Measurements from ENCODE around the gene GTF2F2.
"Not testable (repeated sequence)": the region's sequence is repeated elsewhere in the genome, so short reads cannot be mapped to it uniquely, and the experiment has no call there.

GTF2F2 gene

DNA sequence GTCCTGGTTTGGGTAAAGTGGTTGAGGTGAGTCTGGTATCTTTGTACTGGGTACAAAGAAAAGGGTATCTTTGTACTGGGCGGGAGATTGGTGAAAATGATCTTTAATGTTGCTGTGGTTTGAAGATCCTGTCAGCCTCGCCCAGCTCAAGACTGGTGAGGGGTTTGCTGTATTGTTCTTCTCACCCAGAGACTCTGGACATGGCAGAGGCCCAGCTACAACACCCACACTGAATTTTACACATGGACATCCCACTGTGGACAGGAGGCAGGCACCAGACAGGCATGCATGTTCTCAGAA is 177.8 kb downstream of the GTF2F2 start:
- in situ Hi-C loops (cut with HindIII; ENCODE audit: low sequenced_read_pairs) = no loop called here
- no peak for DNase-seq (ENCODE audit: low read depth, low spot score)
- TF ChIP-seq, protein P1, sequence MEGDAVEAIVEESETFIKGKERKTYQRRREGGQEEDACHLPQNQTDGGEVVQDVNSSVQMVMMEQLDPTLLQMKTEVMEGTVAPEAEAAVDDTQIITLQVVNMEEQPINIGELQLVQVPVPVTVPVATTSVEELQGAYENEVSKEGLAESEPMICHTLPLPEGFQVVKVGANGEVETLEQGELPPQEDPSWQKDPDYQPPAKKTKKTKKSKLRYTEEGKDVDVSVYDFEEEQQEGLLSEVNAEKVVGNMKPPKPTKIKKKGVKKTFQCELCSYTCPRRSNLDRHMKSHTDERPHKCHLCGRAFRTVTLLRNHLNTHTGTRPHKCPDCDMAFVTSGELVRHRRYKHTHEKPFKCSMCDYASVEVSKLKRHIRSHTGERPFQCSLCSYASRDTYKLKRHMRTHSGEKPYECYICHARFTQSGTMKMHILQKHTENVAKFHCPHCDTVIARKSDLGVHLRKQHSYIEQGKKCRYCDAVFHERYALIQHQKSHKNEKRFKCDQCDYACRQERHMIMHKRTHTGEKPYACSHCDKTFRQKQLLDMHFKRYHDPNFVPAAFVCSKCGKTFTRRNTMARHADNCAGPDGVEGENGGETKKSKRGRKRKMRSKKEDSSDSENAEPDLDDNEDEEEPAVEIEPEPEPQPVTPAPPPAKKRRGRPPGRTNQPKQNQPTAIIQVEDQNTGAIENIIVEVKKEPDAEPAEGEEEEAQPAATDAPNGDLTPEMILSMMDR (IDR thresholded peaks at IDR 0.05; ENCODE audit: low read depth, low read length) = no peak
- no peak overlapping the region for H3K4me3 ChIP-seq (ENCODE audit: low read depth, low read length)

DNA sequence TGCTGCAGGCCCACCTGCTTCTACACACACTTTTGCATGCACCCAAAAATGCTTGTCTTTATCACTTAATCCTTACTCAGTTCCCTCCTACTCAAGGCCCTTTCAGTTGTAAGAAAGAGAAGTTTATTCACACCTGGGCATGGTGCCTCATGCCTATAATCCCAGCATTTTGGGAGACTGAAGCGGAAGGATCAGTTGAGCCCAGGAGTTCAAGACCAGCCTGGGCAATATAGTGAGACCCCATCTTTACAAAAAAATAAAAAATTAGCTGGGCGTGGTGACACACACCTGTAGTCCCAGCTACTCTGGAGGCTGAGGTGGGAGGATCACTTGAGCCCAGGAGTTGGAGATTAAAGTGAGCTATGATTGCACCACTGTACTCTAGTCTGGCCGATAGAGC is 178.2 kb downstream of the GTF2F2 start:
- in situ Hi-C loops (cut with HindIII; ENCODE audit: low sequenced_read_pairs) = not testable (repeated sequence)

DNA sequence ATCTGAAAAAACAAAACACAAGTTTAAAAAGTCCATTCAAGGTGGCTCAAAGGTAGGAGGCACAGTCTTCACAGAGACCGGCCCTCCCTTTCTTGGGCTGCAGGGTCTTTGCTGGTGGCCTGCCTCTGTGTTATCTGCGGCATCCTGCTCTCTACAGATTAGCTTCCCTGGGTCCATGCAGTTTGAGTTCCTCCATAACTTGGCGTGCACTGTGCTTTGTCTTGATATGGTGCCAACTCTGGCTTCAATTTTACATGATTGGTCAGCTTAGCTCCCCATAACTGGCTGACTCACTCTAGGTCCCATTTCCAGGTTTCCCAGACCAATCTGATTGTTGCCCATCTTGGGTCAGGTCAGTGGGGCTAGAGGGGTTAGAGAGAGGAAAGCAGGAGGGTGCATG is 178.9 kb downstream of the GTF2F2 start:
- peak; percentile 30 for DNase-seq (ENCODE audit: low read depth, low spot score)
- H3K4me3 ChIP-seq (ENCODE audit: low read depth, low read length) = no peak overlapping the region
- in situ Hi-C loops (cut with HindIII; ENCODE audit: low sequenced_read_pairs) = no loop called here
- TF ChIP-seq, protein P1 (IDR thresholded peaks at IDR 0.05; ENCODE audit: low read depth, low read length) = no peak

More for the DNA sequence above, 178.2 kb downstream of the GTF2F2 start:
- H3K4me3 ChIP-seq (ENCODE audit: low read depth, low read length); DNase-seq (ENCODE audit: low read depth, low spot score): not testable (repeated sequence)

DNA sequence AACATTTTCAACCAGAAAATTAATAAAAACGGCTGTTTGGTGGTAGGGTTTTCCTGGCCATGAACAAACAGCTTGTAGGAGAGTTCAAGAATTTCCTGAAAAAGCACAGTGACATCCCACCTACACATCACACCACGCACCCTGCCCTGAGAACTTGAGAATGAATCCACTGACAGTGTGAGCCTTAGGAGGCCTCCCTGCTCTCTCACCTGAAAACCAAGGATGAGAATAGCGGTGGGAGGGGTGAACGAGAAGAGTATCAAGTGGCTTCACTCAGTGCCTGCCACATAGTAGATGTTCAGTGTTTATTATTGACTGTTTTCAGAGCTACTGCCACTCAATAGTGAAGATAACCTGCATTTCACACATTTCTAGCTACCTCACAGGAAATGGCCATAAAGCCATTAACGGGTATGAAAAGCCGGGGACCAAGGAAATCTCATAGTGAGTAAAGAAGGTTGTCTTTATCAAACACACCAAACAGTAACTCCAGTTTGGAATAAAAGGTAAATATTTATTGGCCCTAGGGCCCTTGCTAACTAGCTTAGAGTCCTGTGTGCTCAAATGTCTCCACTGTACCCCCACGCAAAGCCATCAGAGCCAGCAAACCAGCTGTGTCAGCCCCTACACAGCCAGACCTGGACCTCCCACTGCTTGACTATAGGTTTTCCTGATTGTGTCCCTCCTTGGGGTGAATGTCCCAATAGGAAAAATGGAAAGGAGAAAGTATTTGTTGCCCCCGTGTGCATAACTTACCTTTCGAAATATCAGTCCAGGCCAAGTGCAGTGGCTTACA is 180.1 kb downstream of the GTF2F2 start:
- TF ChIP-seq, protein P1 (IDR thresholded peaks at IDR 0.05; ENCODE audit: low read depth, low read length) = no peak
- H3K4me3 ChIP-seq (ENCODE audit: low read depth, low read length) = no peak overlapping the region
- DNase-seq (ENCODE audit: low read depth, low spot score) = no peak
- in situ Hi-C loops (cut with HindIII; ENCODE audit: low sequenced_read_pairs) = no loop called here

DNA sequence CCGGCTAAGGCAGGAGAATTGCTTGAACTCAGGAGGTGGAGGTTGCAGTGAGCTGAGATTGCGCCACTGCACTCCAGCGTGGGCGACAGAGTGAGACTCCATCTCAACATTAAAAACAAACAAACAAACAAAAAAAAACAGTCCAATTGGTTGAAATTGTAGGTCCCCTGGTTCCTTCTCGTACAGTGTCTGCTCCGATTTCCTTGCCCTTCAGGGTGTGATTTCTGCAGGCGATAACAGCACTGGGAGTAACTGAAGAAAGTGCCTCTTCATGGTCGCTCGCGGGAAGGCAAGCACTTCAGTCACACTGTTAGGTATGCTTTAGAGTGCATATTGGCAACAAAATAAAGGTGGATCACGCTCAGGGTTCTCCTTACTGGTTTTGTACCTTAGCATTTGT is 181.0 kb downstream of the GTF2F2 start:
- no peak for DNase-seq (ENCODE audit: low read depth, low spot score)
- in situ Hi-C loops (cut with HindIII; ENCODE audit: low sequenced_read_pairs) = no loop called here
- TF ChIP-seq, protein P1 (IDR thresholded peaks at IDR 0.05; ENCODE audit: low read depth, low read length) = no peak
- no peak overlapping the region for H3K4me3 ChIP-seq (ENCODE audit: low read depth, low read length)

DNA sequence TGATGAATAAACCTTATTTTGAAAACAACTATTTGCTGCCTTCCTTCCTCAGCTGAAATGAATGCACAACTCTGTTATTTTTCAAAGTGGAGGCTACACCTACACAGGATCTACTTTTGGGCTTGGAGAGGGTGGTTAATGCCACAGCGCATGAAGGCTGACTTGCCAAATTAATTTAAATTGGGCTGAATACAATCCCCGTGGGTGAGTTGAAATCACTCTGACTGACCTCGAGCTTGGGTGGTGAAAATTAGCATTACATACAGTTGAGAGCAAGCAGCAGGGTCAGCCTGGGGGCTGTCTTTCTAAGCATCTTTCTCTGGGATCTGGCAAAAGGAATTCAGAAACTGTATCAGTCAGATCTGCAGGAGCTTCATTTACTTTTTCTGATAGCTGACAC is 182.2 kb downstream of the GTF2F2 start:
- no peak for DNase-seq (ENCODE audit: low read depth, low spot score)
- in situ Hi-C loops (cut with HindIII; ENCODE audit: low sequenced_read_pairs) = no loop called here
- H3K4me3 ChIP-seq (ENCODE audit: low read depth, low read length) = no peak overlapping the region
- TF ChIP-seq, protein P1 (IDR thresholded peaks at IDR 0.05; ENCODE audit: low read depth, low read length) = no peak

DNA sequence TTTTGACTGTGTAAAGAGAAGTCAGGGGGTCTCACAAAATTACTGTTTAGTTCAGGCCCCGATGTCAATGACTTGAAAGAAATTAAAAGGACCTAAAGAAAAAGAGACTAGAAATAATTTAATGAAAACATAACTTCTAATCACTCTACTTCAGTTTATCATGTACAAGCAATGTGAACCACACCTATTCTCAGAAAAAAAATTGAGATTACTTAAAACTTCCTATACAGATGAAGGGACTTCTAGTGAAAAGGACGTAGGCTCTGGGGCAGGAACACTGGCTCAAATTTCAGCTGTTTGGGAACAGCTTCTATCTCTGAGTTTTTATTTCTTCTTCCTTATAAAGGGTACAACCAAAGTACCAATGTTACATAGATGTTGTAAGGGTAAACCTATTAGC is 182.7 kb downstream of the GTF2F2 start:
- in situ Hi-C loops (cut with HindIII; ENCODE audit: low sequenced_read_pairs) = no loop called here
- H3K4me3 ChIP-seq (ENCODE audit: low read depth, low read length) = no peak overlapping the region
- DNase-seq (ENCODE audit: low read depth, low spot score) = no peak
- TF ChIP-seq, protein P1 (IDR thresholded peaks at IDR 0.05; ENCODE audit: low read depth, low read length) = no peak
